Activated CD8-positive, alpha-beta memory T cell treated with anti-CD3 and anti-CD28 coated beads, Interleukin-2, amount 50 U/mL, for 4 hours (primary cell): Measurements from ENCODE around the gene LONP2.
"Not testable (repeated sequence)": the region's sequence is repeated elsewhere in the genome, so short reads cannot be mapped to it uniquely, and the experiment has no call there.

Source experiments
- DNase-seq: peaks from one replicate; pipeline ENCODE4 v3.0.0-alpha.2; 2020

The LONP2 gene

GRCh38 chr16:48347191-48347865 lies 103.2 kb downstream of the LONP2 start:
- DNase-seq = no peak

- no peak for DNase-seq
Observed at GRCh38 chr16:48347980-48348379, 103.9 kb downstream of the LONP2 start.

GRCh38 chr16:48350736-48351135 lies 106.6 kb downstream of the LONP2 start:
- DNase-seq = no peak

GRCh38 chr16:48352648-48353390 lies 108.7 kb downstream of the LONP2 start:
- DNase-seq = no peak

- peak; percentile 64 for DNase-seq
Observed at GRCh38 chr16:48353565-48354163, 109.6 kb downstream of the LONP2 start.

GRCh38 chr16:48354385-48354784 lies 110.3 kb downstream of the LONP2 start:
- DNase-seq = not testable (repeated sequence)

GRCh38 chr16:48354877-48355855 lies 111.1 kb downstream of the LONP2 start:
- no peak for DNase-seq

GRCh38 chr16:48356633-48357376 lies 112.7 kb downstream of the LONP2 start:
- no peak for DNase-seq

- no peak for DNase-seq
Observed at GRCh38 chr16:48358419-48358818, 114.3 kb downstream of the LONP2 start.

- DNase-seq = no peak
Observed at GRCh38 chr16:48359983-48360382, 115.9 kb downstream of the LONP2 start.

GRCh38 chr16:48361012-48361411 lies 116.9 kb downstream of the LONP2 start:
- no peak for DNase-seq

- no peak for DNase-seq
Observed at GRCh38 chr16:48361540-48362144, 117.5 kb downstream of the LONP2 start.

- DNase-seq = no peak
Observed at GRCh38 chr16:48365025-48365600, 121.0 kb downstream of the LONP2 start.

GRCh38 chr16:48365601-48366164 lies 121.6 kb downstream of the LONP2 start:
- peak; percentile 77 for DNase-seq

- DNase-seq = peak; percentile 51
Observed at GRCh38 chr16:48366165-48367093, 122.3 kb downstream of the LONP2 start.

GRCh38 chr16:48367441-48368049 lies 123.4 kb downstream of the LONP2 start:
- no peak for DNase-seq

GRCh38 chr16:48369765-48370164 lies 125.7 kb downstream of the LONP2 start:
- no peak for DNase-seq

- DNase-seq = no peak
Observed at GRCh38 chr16:48370229-48370628, 126.1 kb downstream of the LONP2 start.
